IMR-90 (cell line): ENCODE results near the gene HOGA1. TPM values are rescaled to one million over a fixed set of nuclear protein-coding genes. Genes with fewer than 3 reads are reported as not detected.

Experiments used
- ATAC-seq: fragments of 200-7000 bp; cut with Tn5 transposase; 2 replicates; pipeline ENCODE4 v1.9.1; 2020; ENCODE audit warnings: low read depth, mild to moderate bottlenecking, moderate library complexity
- BruUV-seq: library from RNA; stranded (reverse); fragments of 400-500 nt; replicated peaks from 2 replicates; lab custom pipeline; 2021; lab: Mats Ljungman, UMichigan
- CTCF ChIA-PET: fragments of 300-600 bp; formaldehyde crosslinking; extraction: SDS; loops from one replicate; lab custom pipeline; 2021; ENCODE audit warnings: antibody characterized with exemption; lab: Yijun Ruan, JAX
- POLR2A ChIA-PET: fragments of 300-600 bp; sonication (Branson Sonifier 250); formaldehyde crosslinking; loops from one replicate; lab custom pipeline; 2022; ENCODE audit warnings: antibody characterized with exemption; ENCODE audit not compliant: unreplicated experiment; lab: Charles Lee
- DNase-seq: peaks from one replicate; pipeline ENCODE4 v3.0.0; 2013
- H2AFZ ChIP-seq: replicated peaks from 2 replicates; pipeline ENCODE3; 2013; ENCODE audit warnings: low read length, mild to moderate bottlenecking; ENCODE audit not compliant: poor library complexity
- H2AK5ac ChIP-seq: 2 replicates; pipeline ENCODE4 v1.6.1; 2013; ENCODE audit warnings: low read depth, low read length, inconsistent platforms
- H2AK9ac ChIP-seq: replicated peaks from 2 replicates; pipeline ENCODE3; 2013; ENCODE audit warnings: mild to moderate bottlenecking, low read depth, low read length, moderate library complexity; ENCODE audit not compliant: poor library complexity
- H2BK120ac ChIP-seq: 2 replicates; pipeline ENCODE4 v1.6.1; 2013; ENCODE audit warnings: low read depth, low read length, inconsistent platforms
- H2BK15ac ChIP-seq: 3 replicates; pipeline ENCODE4 v1.6.1; 2013; ENCODE audit warnings: low read depth, low read length, inconsistent platforms
- H2BK20ac ChIP-seq: 2 replicates; pipeline ENCODE4 v1.6.1; 2013; ENCODE audit warnings: low read depth, mild to moderate bottlenecking, inconsistent platforms, low read length, moderate library complexity
- H2BK5ac ChIP-seq: 2 replicates; pipeline ENCODE4 v1.6.1; 2013; ENCODE audit warnings: mild to moderate bottlenecking, low read depth, low read length, inconsistent platforms; ENCODE audit not compliant: poor library complexity, severe bottlenecking
- H3K14ac ChIP-seq: replicated peaks from 2 replicates; pipeline ENCODE4 v1.6.1; 2013; ENCODE audit warnings: low read depth, low read length, inconsistent platforms
- H3K18ac ChIP-seq: 2 replicates; pipeline ENCODE4 v1.6.1; 2013; ENCODE audit warnings: low read depth, low read length, control low read depth
- H3K23ac ChIP-seq: 2 replicates; pipeline ENCODE4 v1.6.1; 2013; ENCODE audit warnings: low read depth, low read length, inconsistent platforms
- H3K27ac ChIP-seq: 2 replicates; pipeline ENCODE4 v1.5.1; 2013; ENCODE audit warnings: mild to moderate bottlenecking, control low read depth, low read length; ENCODE audit not compliant: insufficient read depth
- H3K27me3 ChIP-seq: 2 replicates; pipeline ENCODE4 v1.6.1; 2013; ENCODE audit warnings: low read length; ENCODE audit not compliant: control insufficient read depth, insufficient read depth
- H3K36me3 ChIP-seq: 2 replicates; pipeline ENCODE4 v1.6.1; 2013; ENCODE audit warnings: low read length, mixed read lengths; ENCODE audit not compliant: control insufficient read depth, insufficient read depth
- H3K4ac ChIP-seq: 2 replicates; pipeline ENCODE4 v1.6.1; 2013; ENCODE audit warnings: low read depth, low read length, inconsistent platforms
- H3K4me1 ChIP-seq: 2 replicates; pipeline ENCODE4 v1.6.1; 2013; ENCODE audit warnings: low read length, mixed read lengths; ENCODE audit not compliant: control insufficient read depth, insufficient read depth
- H3K4me2 ChIP-seq: 2 replicates; pipeline ENCODE4 v1.6.1; 2013; ENCODE audit warnings: low read depth, mild to moderate bottlenecking, control low read depth, low read length, moderate library complexity
- H3K4me3 ChIP-seq: 2 replicates; pipeline ENCODE4 v1.5.1; 2013; ENCODE audit warnings: low read depth, mild to moderate bottlenecking, control low read depth, low read length, moderate library complexity; ENCODE audit not compliant: insufficient read depth
- H3K56ac ChIP-seq: 2 replicates; pipeline ENCODE4 v1.6.1; 2013; ENCODE audit warnings: low read length, inconsistent platforms; ENCODE audit not compliant: insufficient read depth; ENCODE audit errors: extremely low read depth
- H3K79me1 ChIP-seq, 2 experiments: 2 replicates each; pipeline ENCODE4 v1.6.1; 2013; ENCODE audit warnings: low read length in 2 of 2, inconsistent platforms in 1 of 2, low read depth in 1 of 2
- H3K9ac ChIP-seq: 2 replicates; pipeline ENCODE4 v1.6.1; 2013; ENCODE audit warnings: low read depth, low read length, control low read depth
- H3K9me1 ChIP-seq: 2 replicates; pipeline ENCODE4 v1.6.1; 2013; ENCODE audit warnings: low read length, inconsistent platforms; ENCODE audit not compliant: insufficient read depth
- H3K9me3 ChIP-seq: 2 replicates; pipeline ENCODE4 v1.6.1; 2013; ENCODE audit warnings: low read length; ENCODE audit not compliant: control insufficient read depth, insufficient read depth
- H4K20me1 ChIP-seq: 2 replicates; pipeline ENCODE4 v1.6.1; 2013; ENCODE audit warnings: low read length, inconsistent platforms; ENCODE audit not compliant: insufficient read depth
- H4K5ac ChIP-seq: 2 replicates; pipeline ENCODE4 v1.6.1; 2013; ENCODE audit warnings: mild to moderate bottlenecking, low read depth, low read length, control low read depth
- H4K8ac ChIP-seq, 2 experiments: 2 replicates each; pipeline ENCODE4 v1.6.1; 2013; ENCODE audit warnings: low read depth in 2 of 2, low read length in 2 of 2, control low read depth in 1 of 2, inconsistent platforms in 1 of 2
- H4K91ac ChIP-seq: 2 replicates; pipeline ENCODE4 v1.6.1; 2013; ENCODE audit warnings: low read depth, low read length, inconsistent platforms; ENCODE audit not compliant: insufficient read depth
- BHLHE40 ChIP-seq: fragments of 150-350 bp; IDR thresholded peaks from 2 replicates; pipeline ENCODE4 v1.6.1; 2016; ENCODE audit warnings: mild to moderate bottlenecking, low read depth, low read length
- CEBPB ChIP-seq: IDR thresholded peaks from 2 replicates; pipeline ENCODE4 v1.6.1; 2012; ENCODE audit warnings: low read depth, low read length, improper control_type of control experiment
- CHD1 ChIP-seq: IDR thresholded peaks from 2 replicates; pipeline ENCODE4 v1.6.1; 2012; ENCODE audit warnings: low read depth, low read length, improper control_type of control experiment
- FOS ChIP-seq: fragments of 150-350 bp; IDR thresholded peaks from 2 replicates; pipeline ENCODE4 v1.6.1; 2016; ENCODE audit warnings: low read depth, low read length
- MAFK ChIP-seq: IDR thresholded peaks from 2 replicates; pipeline ENCODE4 v1.6.1; 2012; ENCODE audit warnings: low read depth, low read length, improper control_type of control experiment
- MAZ ChIP-seq: IDR thresholded peaks from 2 replicates; pipeline ENCODE4 v1.6.1; 2012; ENCODE audit warnings: low read depth, mild to moderate bottlenecking, low read length, improper control_type of control experiment, moderate library complexity, borderline replicate concordance
- MXI1 ChIP-seq: IDR thresholded peaks from 2 replicates; pipeline ENCODE4 v1.6.1; 2012; ENCODE audit warnings: low read depth, mild to moderate bottlenecking, low read length, moderate library complexity, borderline replicate concordance
- NFE2L2 ChIP-seq: fragments of 150-350 bp; IDR thresholded peaks from 2 replicates; pipeline ENCODE4 v1.6.1; 2016; ENCODE audit warnings: low read depth, mild to moderate bottlenecking, low read length
- POLR2A ChIP-seq: IDR thresholded peaks from 2 replicates; pipeline ENCODE4 v1.6.1; 2012; ENCODE audit warnings: mild to moderate bottlenecking, low read depth, low read length
- RAD21 ChIP-seq: IDR thresholded peaks from 2 replicates; pipeline ENCODE4 v1.6.1; 2012; ENCODE audit warnings: low read length, improper control_type of control experiment
- RCOR1 ChIP-seq: IDR thresholded peaks from 2 replicates; pipeline ENCODE4 v1.6.1; 2012; ENCODE audit warnings: mild to moderate bottlenecking, low read length, improper control_type of control experiment; ENCODE audit not compliant: insufficient replicate concordance
- RFX5 ChIP-seq: IDR thresholded peaks from 2 replicates; pipeline ENCODE4 v1.8.0; 2012; ENCODE audit warnings: low read depth, mild to moderate bottlenecking, low read length, moderate library complexity
- SMC3 ChIP-seq: fragments of 150-350 bp; IDR thresholded peaks from 2 replicates; pipeline ENCODE4 v1.6.1; 2016; ENCODE audit warnings: low read depth, mild to moderate bottlenecking, antibody characterized with exemption, low read length, moderate library complexity
- WGBS, 2 experiments: methylation state at CpG; one replicate each; pipeline versions ENCODE4 v1.1.5 to v1.1.7; 2013; ENCODE audit warnings: missing lambda C conversion rate in 2 of 2; ENCODE audit not compliant: insufficient read length in 1 of 2; ENCODE audit errors: extremely low coverage in 2 of 2; 5-methylcytosine and 5-hydroxymethylcytosine counted together
- dilution Hi-C: fragments of 300-500 bp; cut with HindIII; formaldehyde crosslinking; loops from one replicate; pipeline ENCODE4 v1.14.3; 2018; ENCODE audit warnings: low sequenced_read_pairs; ENCODE audit not compliant: unreplicated experiment
- in situ Hi-C: fragments of 300-500 bp; cut with MboI; formaldehyde crosslinking; loops from 3 replicates; pipeline ENCODE4 v1.14.3; 2019; ENCODE audit warnings: low sequenced_read_pairs, inconsistent platforms, mixed read lengths
- intact Hi-C: fragments of 100-400 bp; cut with micrococcal nuclease; formaldehyde crosslinking; loops from 2 replicates; pipeline ENCODE4 v1.10.0; 2022
- polyA plus RNA-seq, 3 experiments: library from polyadenylated mRNA; depleted of rRNA; stranded (reverse); fragments of >200 nt; gene quantifications; 2 replicates each; pipeline ENCODE4 v1.2.3, GENCODE V29; 2012; ENCODE audit warnings: low replicate concordance in 1 of 3
- total RNA-seq: library from RNA; depleted of rRNA; stranded (reverse); fragments of >200 nt; gene quantifications from 2 replicates; pipeline ENCODE4 v1.2.3, GENCODE V29; 2012
- TF ChIP-seq, protein P1 (sequence below): conservative IDR thresholded peaks from 2 replicates; pipeline ENCODE4 v1.5.1; 2012; ENCODE audit warnings: mild to moderate bottlenecking, low read depth, low read length, improper control_type of control experiment
- TF ChIP-seq, protein P2 (sequence below): fragments of 150-350 bp; IDR thresholded peaks from 2 replicates; pipeline ENCODE4 v1.6.1; 2016; ENCODE audit warnings: low read depth, mild to moderate bottlenecking, low read length, moderate library complexity, borderline replicate concordance
- TF ChIP-seq, protein P3 (sequence below): fragments of 150-350 bp; IDR thresholded peaks from 2 replicates; pipeline ENCODE4 v1.6.1; 2017; ENCODE audit warnings: mild to moderate bottlenecking, antibody characterized with exemption, low read length, low read depth

Gene HOGA1
- total and polyA plus RNA-seq, 2 of the 4 experiments (the other 2 are of a cell fraction): 0.36 to 0.41 TPM

DNA sequence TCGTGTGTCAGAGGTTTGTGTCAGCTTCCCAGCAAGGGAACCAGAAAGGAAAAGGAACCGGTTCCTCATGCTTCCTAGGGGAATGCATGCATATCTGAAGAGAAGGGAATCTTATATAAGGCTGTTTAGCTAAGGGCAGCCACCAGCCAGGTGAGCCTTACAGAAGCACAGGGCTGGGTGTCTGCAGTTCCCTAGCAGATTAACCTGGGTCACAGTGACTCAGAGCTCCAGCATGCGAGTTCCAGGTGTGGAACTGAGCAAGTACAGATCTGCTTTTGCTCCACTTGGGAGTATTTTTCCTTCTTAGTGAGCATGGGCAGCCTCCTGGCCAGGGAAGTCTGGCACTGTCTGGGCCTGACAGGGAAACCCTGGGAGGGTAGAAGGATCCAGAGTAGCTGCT lies 12.6 kb upstream of the HOGA1 start:
- DNase-seq: no peak
- H2BK20ac ChIP-seq: no peak overlapping the region
- H3K14ac ChIP-seq: no peak overlapping the region
- peaks cover 16% of the 10 kb centered on the region for H3K4me1 ChIP-seq
- ChIA-PET POLR2A (no interaction called here), CTCF (interaction anchor here (0.5 to 1.3 kb wide), 7 partner anchors 13 to 160 kb away, joined by 3 to 7 read pairs (median 3); no protein-coding TSS in a partner anchor)
- TF ChIP-seq, protein P1, sequence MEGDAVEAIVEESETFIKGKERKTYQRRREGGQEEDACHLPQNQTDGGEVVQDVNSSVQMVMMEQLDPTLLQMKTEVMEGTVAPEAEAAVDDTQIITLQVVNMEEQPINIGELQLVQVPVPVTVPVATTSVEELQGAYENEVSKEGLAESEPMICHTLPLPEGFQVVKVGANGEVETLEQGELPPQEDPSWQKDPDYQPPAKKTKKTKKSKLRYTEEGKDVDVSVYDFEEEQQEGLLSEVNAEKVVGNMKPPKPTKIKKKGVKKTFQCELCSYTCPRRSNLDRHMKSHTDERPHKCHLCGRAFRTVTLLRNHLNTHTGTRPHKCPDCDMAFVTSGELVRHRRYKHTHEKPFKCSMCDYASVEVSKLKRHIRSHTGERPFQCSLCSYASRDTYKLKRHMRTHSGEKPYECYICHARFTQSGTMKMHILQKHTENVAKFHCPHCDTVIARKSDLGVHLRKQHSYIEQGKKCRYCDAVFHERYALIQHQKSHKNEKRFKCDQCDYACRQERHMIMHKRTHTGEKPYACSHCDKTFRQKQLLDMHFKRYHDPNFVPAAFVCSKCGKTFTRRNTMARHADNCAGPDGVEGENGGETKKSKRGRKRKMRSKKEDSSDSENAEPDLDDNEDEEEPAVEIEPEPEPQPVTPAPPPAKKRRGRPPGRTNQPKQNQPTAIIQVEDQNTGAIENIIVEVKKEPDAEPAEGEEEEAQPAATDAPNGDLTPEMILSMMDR: no peak
- TF ChIP-seq CHD1: no peak
- no peak for TF ChIP-seq RAD21
- TF ChIP-seq RFX5: no peak
- TF ChIP-seq, protein P2, sequence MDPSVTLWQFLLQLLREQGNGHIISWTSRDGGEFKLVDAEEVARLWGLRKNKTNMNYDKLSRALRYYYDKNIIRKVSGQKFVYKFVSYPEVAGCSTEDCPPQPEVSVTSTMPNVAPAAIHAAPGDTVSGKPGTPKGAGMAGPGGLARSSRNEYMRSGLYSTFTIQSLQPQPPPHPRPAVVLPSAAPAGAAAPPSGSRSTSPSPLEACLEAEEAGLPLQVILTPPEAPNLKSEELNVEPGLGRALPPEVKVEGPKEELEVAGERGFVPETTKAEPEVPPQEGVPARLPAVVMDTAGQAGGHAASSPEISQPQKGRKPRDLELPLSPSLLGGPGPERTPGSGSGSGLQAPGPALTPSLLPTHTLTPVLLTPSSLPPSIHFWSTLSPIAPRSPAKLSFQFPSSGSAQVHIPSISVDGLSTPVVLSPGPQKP: no peak
- TF ChIP-seq MAZ: no peak
- TF ChIP-seq FOS: no peak
- TF ChIP-seq MXI1: no peak
- no peak for TF ChIP-seq SMC3
- TF ChIP-seq NFE2L2: no peak
- no peak for TF ChIP-seq RCOR1
- no peak for TF ChIP-seq POLR2A
- TF ChIP-seq CEBPB: no peak
- TF ChIP-seq, protein P3, sequence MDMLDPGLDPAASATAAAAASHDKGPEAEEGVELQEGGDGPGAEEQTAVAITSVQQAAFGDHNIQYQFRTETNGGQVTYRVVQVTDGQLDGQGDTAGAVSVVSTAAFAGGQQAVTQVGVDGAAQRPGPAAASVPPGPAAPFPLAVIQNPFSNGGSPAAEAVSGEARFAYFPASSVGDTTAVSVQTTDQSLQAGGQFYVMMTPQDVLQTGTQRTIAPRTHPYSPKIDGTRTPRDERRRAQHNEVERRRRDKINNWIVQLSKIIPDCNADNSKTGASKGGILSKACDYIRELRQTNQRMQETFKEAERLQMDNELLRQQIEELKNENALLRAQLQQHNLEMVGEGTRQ: no peak
- TF ChIP-seq BHLHE40: no peak
- TF ChIP-seq MAFK: no peak
- no peak overlapping the region for H2AK5ac ChIP-seq
- peaks cover 5% of the 10 kb centered on the region; the same call in 1 of the 2 replicates for H4K20me1 ChIP-seq
- H3K4me3 ChIP-seq: no peak overlapping the region
- no peaks in the 10 kb centered on the region for H3K27me3 ChIP-seq
- H4K91ac ChIP-seq: no peak overlapping the region
- H3K79me1 ChIP-seq: peaks cover 1 to 2% of the 10 kb centered on the region in 2 experiments; a peak in 2 of 4 replicates
- in situ Hi-C loops (loop anchor here (10.0 kb wide), 1 partner anchor 163 kb away; the partner anchor contains the start of gene ZFYVE27), intact Hi-C loops (loop anchor here (1.0 to 5.0 kb wide), 4 partner anchors 41 to 161 kb away; partner anchors contain the start of gene AVPI1), dilution Hi-C loops (no loop called here)
- H2AK9ac ChIP-seq: no peak overlapping the region
- no peak overlapping the region for H4K8ac ChIP-seq
- no peak overlapping the region for H2BK5ac ChIP-seq
- H3K23ac ChIP-seq: no peak overlapping the region
- H2BK120ac ChIP-seq: no peak overlapping the region
- WGBS, 2 experiments: 92% methylated on average over 2 of the region's 3 CpGs; no CpG with 5 or more reads in 1 of the 2 experiments
- H2AFZ ChIP-seq: no peak overlapping the region
- no peak overlapping the region for H4K5ac ChIP-seq
- H3K9me1 ChIP-seq: peaks cover 11% of the 10 kb centered on the region
- no peak overlapping the region for H2BK15ac ChIP-seq
- no peak overlapping the region for H3K4ac ChIP-seq
- ATAC-seq: no peak
- no peaks in the 10 kb centered on the region for H3K9me3 ChIP-seq
- no peak overlapping the region for H3K27ac ChIP-seq
- no peak overlapping the region for H3K9ac ChIP-seq
- no peak overlapping the region for H3K56ac ChIP-seq
- peaks cover 19% of the 10 kb centered on the region for H3K36me3 ChIP-seq
- no peak overlapping the region for H3K18ac ChIP-seq
- no TSS peak for BruUV-seq
- no peak overlapping the region for H3K4me2 ChIP-seq
